ENCODE results near the gene IGSF9.

GRCh38 chr1:159889821-159890252, 55.6 kb downstream of the IGSF9 start:
- TF ChIP-seq, protein P1, sequence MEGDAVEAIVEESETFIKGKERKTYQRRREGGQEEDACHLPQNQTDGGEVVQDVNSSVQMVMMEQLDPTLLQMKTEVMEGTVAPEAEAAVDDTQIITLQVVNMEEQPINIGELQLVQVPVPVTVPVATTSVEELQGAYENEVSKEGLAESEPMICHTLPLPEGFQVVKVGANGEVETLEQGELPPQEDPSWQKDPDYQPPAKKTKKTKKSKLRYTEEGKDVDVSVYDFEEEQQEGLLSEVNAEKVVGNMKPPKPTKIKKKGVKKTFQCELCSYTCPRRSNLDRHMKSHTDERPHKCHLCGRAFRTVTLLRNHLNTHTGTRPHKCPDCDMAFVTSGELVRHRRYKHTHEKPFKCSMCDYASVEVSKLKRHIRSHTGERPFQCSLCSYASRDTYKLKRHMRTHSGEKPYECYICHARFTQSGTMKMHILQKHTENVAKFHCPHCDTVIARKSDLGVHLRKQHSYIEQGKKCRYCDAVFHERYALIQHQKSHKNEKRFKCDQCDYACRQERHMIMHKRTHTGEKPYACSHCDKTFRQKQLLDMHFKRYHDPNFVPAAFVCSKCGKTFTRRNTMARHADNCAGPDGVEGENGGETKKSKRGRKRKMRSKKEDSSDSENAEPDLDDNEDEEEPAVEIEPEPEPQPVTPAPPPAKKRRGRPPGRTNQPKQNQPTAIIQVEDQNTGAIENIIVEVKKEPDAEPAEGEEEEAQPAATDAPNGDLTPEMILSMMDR (IDR thresholded peaks at IDR 0.05; ENCODE audit: low read depth, low read length): no peak
- TF ChIP-seq EZH2phosphoT487 (IDR thresholded peaks at IDR 0.05; ENCODE audit: low read depth): no peak
